Measurements from ENCODE around the gene NAV2.

The NAV2 gene

DNA sequence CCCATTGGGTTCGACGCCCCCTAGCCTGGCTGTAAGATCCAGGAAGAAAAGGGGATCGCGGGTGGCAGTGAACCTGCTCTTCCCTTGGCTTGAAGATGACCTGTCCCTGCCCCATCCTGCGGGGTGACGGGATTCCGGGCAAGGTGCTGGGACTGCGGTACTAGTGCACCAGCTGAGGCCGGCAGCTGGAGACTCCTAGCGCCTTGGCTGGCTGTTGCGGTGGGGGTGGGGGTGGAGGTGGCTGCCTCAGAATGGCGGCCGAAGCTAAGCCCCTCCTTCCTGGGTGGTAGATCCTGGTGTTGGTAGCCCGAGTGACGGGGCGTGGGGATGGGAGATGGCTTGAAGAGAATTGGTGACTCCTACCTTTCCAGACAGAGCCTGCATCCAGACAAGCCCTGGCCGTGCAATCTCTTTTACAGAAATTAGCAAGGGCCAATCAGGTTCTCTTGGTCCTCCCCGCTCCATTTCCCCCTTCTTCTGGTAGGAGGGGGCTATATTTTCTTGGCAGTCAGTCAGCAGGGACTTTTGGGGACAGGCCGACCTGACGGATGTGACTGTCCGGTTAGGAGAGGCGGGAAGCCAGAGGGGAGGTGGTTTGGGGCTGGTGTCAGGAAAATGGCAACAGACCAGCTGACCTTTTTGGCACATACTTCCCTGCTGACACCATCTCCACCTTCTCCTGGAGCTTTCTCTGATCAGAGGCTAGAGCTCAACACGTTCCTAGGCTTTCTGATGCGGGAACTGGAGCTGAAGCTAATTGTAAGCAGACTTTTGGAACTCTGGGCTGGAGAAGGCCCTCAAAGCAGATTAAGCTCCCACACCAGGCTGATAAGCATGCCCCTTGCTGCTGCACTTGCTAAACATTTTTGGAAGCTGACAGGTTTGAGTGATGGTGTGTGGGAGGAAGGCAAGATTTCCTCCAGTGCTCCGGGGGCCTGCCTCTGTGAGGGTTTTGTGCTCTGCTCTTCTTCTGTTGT is 2.0 kb downstream of the NAV2 start:
- no peak for DNase-seq (ENCODE audit: low read depth, low spot score)

DNA sequence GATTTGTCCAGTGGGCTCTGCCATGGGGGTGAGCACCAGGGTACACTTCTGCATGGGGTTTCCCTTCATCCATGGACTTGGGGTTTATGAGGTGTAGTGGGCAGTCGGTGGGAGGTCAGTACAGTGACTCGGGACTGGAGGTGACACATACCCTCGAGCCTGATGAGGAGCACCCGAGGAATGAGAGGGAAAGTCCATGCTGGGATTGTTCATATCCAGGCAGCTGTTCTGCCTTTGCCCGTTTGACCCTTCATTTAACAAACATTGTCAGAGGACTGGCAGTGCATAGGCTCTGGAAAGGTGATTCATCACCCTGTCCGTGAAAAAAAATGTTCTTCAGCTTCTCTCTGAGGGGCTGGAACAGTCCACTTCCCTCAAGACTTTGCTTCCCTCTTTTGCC is 2.7 kb downstream of the NAV2 start:
- no peak for DNase-seq (ENCODE audit: low read depth, low spot score)

DNA sequence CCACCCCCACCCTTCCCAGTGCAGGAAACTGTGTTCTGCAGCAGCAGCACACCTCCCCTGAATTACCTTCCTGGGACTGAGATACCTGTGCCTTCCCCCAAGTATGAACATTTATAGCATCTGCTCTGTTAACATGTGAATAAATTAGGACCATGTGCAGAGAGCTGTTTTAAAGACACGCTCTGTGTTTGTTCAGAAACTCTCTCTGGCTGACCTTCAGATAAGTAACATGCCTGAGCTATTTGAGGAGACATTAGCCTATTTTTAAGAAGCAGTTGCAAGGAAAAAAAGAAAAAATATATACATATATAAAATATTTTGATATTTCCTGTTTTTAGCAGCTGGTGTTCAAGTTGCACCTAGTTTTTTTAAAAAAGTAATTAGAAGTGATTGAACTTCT is 5.4 kb downstream of the NAV2 start:
- DNase-seq (ENCODE audit: low read depth, low spot score): no peak

DNA sequence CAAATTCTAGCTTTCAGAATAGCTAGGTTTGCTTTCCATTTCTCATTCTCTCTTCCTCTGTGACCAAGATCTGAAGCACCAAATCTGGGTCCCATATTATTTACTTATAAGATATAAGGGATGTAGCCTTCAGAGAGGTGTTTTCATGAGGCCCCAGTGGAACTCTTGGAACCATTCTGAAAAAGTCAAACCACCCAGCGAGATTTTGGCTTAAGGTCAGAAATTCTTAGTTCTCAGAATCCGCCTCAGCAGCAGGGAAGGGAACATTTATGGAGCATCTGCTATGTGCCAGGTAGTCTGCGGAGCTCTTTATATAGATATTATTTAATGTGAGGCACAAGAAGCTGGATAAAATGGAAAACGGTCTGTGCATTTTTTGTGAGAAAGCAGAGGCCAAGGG is 6.3 kb downstream of the NAV2 start:
- no peak for DNase-seq (ENCODE audit: low read depth, low spot score)

DNA sequence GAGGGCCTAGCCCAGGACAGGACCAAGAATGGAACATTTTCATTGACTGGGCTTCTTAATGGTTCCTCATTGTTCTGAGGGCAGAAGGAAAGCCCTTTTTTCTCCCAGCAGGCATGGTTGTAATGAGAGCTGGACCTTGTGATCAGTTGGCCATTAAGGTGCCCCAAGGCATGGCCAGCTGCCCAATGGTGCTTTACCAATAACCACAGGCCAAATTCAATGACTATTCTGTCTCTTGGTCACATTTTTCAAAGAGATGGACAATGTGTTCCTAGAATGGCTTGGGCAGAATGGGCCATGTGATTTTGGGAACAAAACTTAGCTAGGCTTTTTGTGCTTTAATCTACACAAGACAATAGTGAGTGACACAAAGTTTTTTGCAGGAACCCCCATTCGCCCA is 7.3 kb downstream of the NAV2 start:
- no peak for DNase-seq (ENCODE audit: low read depth, low spot score)

DNA sequence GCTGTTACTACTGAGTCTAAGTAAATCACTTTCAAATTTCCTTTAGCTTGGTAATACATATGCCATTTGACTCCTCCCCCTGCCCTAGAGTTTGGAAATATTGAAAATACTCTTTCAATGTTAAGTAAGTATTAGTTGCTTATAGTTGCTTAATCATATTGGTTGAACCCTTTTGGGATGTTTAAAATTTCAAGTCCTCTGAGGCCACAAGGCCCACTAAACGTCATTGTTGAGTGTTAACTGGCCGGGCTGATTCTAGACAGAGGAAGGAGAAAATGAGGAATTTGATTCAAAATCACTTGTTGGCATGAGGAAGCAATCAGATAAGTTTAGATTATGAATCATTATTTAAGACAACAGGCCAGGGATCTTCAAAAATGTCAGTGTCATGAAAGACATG is 8.5 kb downstream of the NAV2 start:
- no peak for DNase-seq (ENCODE audit: low read depth, low spot score)

DNA sequence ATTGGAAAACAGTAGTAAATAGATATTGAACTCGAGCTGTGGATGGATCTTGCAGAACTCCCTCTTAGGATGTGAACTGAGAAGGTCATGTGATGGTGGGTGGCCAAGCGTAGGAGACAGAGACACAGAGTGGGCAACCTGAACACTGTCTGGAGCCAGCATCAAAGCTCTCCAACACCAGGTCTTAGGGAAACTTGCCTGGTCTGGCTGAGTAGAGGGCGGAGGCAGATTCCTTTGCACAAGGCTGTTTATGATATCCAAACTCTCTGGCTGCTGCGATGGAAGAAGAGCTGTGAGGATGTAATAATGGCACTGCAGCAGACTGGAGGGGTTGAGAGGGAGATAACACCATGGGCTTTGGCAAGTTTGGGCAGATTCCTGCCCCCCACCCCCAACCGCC is 10.1 kb downstream of the NAV2 start:
- no peak for DNase-seq (ENCODE audit: low read depth, low spot score)

DNA sequence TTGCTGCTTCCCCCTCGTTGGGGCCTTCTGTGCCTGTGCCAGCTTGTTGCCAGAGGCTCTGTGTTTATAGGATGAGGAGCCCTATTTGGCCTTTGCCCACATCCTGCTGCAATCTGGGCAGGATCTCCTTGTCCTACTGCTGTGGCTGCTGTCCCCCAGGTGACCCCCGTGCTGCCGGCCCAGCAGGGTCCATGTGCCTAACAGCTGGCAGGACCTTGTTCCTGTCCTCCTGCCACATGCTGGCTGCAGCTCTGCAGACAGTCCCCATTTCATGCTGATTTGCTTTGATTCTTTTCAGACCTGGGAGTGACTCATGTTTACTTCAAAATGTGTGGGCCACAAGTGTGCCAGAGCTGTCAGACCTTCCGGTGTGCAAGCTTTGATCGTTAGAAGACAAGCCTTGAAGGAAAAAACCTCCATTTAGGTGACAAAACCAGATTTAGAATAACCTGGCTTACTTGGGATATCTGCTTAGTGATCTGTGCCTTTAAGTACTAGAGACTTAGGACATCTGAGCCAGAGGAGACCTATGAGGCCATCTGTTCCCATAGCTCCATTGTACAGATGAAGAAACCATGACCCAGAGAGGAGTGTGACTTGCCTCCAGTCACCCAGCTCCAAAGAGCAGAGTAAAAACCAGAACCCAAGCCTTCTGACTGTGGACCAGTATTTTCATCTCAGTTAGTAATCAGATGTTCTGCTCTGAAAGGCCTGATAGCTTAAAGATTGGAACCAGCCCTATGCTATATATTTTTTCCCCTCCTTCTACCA is 11.1 kb downstream of the NAV2 start:
- DNase-seq (ENCODE audit: low read depth, low spot score): no peak

DNA sequence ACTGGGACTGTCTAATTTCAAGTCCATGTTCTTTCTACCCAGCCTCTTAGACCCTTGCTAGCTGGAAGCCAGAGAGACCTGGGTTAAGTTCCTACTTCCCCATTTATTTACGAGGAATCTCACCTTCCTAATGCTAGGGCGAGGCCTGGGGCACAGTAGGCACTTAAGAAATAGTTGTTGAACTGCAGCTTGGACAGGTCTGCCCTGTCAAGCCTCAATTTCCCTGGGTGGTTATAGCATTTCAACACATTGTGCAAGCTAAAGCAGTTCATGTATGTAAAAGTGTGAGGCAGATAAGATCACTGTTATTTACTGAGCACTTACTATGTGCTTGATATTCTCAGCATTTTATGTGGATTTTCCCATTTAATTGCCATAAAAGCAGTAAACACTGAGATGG is 12.1 kb downstream of the NAV2 start:
- DNase-seq (ENCODE audit: low read depth, low spot score): no peak

DNA sequence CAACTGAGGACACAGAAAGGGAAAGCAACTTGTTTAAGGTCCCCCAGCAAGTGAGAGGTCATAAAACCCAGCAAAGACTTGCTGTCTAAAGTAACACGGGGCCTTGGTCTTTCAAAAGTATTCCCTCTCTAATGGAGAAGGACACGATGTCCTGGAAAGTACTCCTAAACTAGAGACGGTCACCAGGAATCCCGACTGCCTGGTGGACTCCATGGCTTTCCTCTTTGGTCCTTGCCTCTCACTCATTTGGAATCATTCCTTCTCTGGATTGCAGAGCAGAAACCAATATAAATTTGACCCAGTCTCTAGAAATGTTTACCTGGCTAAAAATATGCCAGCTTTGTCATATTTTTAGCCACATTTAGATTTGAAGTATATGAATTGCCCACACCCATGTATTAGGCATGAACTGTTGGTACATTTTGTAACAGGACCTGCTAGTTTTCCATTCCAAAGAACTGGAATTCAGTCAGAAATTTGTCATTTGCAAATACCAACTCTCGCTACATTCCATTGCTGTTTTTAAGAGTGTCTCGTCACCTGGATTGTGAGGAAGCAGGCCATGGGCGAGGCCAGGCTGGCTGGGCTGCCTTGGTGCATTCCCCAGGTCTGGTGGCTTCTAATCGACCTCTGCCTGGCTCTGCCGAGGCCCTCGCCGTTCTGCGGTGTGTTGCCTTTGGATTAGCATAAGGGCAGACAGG is 12.9 kb downstream of the NAV2 start:
- DNase-seq (ENCODE audit: low read depth, low spot score): no peak

DNA sequence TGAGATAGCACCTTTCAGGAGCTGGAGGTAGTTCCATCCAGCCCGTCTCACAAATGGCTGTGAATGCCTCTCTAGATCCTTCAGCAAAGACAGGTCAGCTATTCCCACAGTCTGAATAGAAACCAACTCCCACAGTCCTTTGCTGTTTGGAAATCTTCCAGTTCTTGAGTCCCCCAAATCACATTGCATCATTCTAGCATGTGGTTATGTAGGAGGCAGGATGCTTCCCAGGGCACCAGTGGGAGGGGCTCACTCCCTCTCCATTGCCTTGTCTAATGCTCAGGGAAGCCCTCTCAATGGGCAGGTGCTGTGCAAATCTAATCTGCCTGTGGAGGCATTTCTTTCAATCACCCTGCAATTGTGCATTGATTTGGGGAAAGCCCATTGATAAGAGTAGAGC is 14.6 kb downstream of the NAV2 start:
- DNase-seq (ENCODE audit: low read depth, low spot score): no peak

DNA sequence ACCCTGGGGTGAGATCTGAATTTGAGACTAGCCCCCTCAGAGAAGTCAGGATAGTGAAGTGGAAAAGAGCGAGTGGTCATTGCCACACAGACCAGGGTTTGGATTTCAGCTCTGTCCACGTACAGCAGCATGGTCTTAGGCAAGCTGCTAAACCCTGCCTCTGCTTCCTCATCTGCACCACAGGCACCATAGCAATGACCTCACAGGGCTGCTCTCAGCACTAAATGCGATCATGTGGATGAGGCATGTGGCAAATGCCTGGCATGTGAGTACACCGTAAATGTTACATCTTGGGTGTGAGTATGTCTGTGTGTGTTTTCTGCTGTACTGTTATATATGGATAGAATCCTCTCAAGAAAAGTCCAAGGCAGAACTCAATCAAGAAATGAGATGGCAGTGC is 15.8 kb downstream of the NAV2 start:
- no peak for DNase-seq (ENCODE audit: low read depth, low spot score)

DNA sequence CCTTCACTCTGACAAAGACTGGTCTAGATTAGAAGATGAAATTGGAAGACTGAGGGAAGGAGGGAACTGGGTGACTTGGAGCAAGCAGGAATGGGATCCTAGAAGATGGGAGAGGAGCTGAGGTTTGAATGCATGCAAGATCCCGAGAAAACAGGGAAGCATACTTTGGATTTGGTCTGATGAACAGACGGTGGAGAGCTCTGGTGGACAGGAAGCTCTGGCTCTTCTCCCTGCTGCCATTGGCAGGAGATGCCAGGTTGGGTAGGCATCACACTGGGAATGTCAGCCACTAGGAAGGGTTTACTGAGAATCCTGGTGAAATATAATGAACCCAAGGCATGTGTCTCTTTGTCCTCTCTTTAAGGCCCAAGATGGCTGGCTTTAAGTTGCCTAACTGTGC is 16.5 kb downstream of the NAV2 start:
- DNase-seq (ENCODE audit: low read depth, low spot score): no peak

DNA sequence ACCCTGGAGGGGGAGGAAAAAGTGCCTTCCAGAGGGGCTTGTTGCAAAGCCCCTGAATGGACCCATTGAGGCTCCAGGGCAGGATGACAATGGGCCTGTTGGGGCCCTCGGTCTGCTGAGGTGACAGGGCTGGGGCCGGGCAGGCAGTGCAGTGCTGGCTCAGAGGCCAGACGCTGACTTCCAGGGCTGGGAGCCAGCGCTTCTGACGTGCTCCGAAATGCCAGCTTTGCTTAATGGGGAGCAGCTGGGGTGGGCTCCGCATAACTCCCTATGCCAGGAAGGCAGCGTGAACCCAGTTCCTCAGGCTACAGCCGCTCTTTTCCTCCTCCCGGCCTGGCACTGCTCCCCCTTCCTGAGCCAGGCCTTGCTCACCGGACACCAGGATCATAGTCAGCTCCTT is 17.7 kb downstream of the NAV2 start:
- no peak for DNase-seq (ENCODE audit: low read depth, low spot score)

DNA sequence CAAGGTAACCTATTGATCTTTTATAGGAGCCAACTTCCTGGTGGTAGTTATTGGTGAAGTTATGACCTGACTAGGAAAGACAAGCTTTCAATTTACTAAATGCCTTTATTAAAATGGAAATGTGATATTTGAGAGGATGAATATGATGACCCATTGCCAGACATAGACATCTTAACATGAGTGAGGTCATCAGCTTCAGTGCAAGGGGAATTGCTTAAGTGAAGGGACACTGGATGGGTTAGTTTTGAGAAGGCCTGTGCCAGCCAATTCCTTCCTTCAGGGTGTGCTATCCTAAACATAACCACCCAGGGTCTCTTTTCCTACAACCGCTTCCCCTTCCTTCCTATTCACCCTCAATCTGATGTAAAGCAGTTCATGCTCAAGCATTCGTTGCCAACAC is 21.5 kb downstream of the NAV2 start:
- DNase-seq (ENCODE audit: low read depth, low spot score): no peak

DNA sequence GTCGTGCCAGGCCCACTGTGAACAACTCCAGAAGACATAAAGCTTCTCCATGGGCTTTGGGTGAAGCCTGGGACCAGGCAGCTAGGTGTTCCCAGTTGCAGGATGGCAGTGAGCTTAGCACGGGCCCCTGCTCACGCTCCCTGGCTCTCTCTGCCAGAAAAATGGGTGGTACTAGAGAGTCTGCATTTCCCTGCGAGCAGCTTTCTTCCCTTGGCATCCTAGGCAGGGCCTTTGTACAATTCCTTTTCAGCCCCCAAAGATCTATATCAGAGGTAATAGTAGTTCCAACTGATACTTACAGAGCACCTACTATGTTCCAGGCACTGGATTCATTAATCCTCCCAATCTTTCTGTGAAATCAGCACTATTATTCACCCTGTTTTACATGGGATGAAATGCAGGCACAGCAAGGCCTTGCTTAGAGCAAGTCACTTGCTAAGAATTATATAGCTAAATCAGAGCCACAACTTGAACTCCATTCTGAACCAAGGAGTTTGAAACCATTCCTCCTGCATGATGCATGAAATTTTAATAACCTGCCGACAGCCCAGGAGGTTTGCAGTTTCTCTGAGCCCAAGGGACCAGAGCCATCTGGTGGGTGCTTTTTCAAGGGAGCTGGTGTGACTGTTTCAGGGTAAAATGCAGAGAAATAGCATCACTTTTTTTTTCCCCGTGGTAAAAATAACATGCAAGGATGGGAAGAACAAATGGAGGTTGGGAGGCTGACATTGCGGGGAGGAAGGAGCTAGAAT is 22.7 kb downstream of the NAV2 start:
- DNase-seq (ENCODE audit: low read depth, low spot score): no peak

DNA sequence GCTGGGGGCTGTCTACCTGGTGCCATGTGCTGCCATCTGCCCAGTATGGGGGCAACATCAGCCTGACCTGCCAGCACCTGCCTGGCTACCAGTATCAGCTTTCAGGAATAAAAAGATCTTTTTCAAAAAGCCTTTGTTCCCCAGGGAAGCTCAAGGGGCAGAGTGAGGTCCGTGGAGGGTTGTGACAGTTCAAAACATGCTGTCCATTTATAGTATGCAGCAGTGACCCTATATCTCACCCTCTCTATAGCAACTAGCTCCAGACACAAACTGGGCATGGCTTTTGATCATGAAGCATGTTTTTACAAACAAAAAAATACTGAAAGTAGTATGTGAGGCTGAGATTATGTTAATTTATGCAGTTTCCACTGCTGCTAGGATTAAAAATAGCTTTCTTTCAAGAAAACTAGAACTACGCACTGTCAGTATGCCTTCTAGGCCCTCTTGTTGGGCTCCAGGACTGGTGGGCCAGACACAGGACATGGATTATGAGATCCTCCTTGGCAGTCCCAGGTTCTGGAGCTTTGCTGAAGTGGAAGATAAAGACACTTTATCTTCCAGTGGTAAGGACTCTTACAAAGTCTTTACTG is 23.4 kb downstream of the NAV2 start:
- DNase-seq (ENCODE audit: low read depth, low spot score): no peak

DNA sequence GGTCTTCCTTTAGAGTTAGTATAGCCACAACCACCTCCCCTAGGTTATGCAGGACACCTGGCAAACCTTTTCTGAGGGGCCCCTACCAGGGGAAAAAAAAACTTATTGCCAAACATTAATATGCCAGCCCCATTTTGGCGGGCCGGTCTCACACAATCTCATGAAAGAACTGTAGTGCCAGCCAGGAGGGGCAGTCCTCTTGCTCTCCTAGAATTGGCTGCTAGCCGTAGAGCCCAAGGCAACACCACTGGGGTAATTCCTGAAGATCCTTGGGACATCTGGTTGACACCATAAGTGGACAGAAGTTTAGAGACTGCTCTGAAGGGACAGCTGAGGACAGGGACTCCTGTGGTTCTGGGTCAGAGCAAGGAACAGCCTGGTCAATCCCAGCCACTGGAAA is 24.2 kb downstream of the NAV2 start:
- DNase-seq (ENCODE audit: low read depth, low spot score): no peak

DNA sequence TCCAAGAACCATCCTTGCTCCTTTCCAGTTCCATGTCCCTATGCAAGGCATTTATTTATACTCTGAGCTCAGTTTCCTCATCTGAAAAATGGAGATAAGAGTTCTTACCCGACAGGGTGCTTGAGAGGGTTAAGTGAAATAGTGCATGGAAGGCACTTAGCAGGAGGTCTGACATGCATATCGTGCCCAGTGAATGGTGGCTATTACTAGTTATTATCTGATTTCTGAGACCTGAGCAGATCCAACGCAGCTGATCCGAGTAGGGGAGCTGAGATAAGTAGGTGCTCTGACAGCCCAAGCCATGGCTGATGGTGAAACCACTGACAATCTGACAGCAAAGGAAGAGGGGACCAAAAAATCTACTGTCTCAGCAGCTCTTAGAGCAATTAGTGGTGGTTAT is 24.9 kb downstream of the NAV2 start:
- DNase-seq (ENCODE audit: low read depth, low spot score): no peak

DNA sequence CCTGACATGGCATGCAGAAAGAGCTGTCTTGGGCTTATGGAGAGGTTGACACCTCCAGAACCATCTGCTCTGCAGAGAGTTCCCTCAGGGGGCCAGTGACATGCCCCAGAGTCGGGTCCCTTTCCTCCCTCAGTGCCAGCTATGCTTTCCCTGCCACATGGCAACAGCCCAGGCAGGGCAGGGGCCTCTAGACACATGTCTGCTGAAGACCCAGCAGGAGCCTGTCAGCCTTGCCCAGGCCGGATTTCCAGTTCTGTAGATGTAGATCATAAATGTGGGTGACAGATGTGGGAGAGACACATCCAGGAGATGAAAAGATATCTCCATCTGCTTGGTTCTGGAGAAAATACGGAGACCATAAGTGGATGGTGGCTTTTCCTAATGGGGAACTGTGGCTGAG is 25.5 kb downstream of the NAV2 start:
- DNase-seq (ENCODE audit: low read depth, low spot score): no peak

DNA sequence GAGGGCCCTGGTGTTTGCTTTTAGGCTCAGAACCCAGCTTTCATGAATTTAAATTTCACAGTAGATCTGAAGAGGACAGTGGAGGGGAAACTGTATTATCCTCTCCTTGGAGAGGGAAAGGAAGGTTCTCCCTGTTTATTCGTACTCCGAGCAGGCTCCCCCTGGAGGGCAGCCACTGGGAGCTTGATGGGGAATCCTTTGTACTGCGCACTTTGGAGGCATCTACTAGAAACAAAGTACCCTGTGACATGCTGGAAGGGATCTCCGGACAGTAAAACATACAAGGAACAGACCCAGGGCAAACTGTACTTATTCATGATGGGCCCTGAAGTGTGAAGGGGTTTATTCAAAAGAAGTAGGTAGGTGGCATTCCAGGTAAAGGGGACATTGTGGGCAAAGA is 27.2 kb downstream of the NAV2 start:
- DNase-seq (ENCODE audit: low read depth, low spot score): no peak

Measured in smooth muscle cell of the brain vasculature (primary cell).